Fibroblast of skin of abdomen (primary cell): ENCODE results near the gene KRT71.

ENCODE experiments used
- DNase-seq: peaks from one replicate; pipeline ENCODE4 v3.0.0-alpha.2; 2013

The KRT71 gene

DNA sequence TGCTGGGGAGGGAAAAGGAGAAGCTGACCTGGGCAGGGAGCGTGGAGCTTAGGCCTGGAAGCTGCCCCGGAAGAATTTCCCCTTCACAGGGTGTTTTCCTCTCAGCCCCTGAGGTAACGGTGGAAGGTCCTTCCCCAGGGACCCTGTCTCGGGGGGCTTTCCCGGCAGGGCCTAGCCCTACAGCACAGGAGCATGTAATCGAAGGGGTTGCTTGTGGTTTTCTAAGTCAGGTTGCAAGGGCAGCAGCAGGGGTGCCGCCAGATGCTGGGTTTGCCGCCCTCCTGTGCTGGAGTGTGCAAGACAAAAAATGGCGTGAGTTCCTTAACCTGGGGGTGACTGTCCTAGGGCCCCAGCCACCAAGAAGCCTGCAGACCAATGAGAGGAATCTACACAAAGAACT, 22.3 kb upstream of the KRT71 start:
- no peak for DNase-seq

DNA sequence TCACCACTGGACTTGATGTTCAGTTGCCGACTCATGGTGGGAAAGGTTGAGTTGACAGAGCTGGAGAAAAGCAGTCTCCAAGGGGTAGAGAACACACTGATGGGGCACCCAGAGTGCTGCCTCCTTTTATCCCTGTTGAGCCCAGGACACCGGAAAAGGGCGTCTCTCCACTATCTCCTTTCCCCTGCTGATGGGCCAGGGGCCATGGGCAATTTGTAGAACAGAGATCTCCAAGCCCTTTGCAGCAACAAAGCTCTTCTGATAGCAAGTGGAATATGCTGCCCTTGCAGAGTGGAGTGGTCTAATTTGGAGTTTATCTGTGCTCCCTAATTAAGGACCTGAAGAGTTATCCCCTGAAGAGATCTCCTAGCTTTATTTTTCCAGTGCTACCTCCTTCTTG, 20.8 kb upstream of the KRT71 start, which contains the start of gene KRT74:
Gene KRT74 (minus strand): TSS at position 101 of the 400 bp plus-strand sequence. CDS start 66 bp downstream, at position 35.
- DNase-seq: no peak

DNA sequence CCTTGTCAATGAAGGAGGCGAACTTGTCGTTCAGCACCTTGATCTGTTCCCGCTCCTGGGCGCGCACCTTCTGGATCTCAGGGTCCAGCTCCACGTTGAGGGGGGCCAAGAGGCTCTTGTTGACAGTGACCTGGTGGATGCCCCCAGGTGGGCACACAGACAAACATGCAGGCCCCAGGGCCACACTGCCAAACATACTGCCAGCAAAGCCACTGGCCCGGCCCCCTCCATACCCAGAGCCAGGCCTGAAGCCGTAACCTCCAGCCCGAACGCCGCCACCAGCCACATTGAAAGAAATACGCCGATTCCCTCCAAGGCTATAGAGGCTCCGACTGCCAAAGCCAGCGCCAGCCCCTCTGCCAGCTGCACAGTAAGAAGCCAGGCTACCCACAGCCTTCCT, 20.4 kb upstream of the KRT71 start:
- no peak for DNase-seq

DNA sequence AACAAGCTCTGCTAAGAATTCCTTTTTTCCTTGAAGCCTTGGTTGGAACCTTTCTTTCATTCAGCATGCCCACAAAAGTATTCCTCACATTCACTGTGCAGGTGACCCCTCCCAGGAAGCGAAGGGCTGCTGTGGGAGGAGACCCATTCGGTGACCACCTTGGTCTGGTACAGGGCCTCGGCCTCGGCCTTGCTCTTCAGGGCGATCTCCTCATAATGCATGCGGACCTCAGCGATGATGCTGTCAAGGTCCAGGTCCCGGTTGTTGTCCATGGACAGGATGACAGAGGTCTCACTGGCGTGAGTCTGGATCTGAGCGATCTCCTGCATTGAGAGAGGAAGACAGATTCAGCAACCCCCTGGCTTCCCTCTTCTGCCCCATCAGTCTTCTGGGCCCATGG, 17.6 kb upstream of the KRT71 start:
- DNase-seq: no peak

DNA sequence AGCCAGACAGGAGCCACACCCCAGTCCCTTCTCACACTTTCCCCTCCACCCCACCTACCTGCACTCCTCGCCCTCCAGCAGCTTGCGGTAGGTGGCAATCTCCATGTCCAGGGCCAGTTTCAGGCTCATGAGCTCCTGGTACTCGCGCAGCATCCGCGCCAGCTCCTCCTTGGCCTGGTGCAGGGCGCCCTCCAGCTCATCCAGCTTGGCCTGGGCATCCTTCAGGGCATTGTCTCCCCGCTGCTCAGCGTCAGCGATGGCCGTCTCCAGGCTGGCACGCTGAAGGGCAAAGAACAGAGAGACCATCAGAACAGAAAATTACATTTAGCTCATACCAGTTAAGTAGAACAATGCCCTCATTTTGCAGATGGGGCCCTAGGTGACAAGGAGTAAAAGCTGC, 15.2 kb upstream of the KRT71 start:
- no peak for DNase-seq

- DNase-seq: no peak
Observed at GRCh38 chr12:52566847-52567291, 13.9 kb upstream of the KRT71 start.

DNA sequence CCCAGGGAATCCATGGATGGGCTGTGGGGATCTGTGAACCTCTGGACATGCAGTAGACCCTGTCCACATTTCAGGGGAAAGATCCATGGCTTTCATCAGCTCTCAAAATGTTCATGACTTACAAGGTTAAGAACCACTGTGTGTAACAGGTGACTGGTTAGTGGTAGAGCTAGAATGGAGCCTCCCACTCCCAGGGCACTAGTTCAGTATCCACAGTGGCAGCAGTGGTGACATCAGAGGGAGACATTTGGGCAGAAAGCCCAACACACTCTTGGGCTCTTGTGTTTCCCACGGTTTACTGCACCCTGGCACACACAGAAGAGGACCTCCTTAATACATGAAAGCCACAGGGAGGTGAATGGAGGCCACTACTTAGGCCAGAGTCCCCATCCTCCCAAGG, 11.6 kb upstream of the KRT71 start:
- DNase-seq: no peak

DNA sequence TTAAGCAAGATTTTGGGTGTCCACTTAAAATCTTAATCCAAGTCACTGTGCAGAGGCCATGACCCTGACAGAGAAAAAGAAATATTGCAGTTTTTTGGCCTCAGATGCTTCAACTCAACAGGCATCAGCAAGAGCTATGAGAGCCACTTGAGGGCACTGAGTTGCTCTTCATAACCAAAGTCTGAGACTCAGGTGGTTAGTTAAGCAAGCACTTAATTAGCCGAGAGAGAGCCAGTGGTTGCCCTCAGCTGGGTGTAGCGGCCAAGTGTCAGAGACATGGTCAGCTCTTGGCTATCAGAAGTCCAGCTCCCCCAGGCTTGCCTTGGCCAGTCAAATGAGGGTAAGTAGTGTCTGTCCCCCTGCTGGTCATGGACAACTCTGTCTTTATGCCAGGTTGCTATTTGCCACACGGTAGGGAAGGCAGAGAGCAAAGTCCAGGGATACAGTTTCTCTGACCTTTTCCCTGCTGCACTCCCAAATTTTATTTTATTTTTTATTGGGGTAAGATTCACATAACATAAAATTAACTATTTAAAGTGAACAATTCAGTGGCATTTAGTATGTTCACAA, 9.0 kb upstream of the KRT71 start:
- DNase-seq: no peak

GRCh38 chr12:52559979-52560378, 7.0 kb upstream of the KRT71 start:
- DNase-seq: no peak

DNA sequence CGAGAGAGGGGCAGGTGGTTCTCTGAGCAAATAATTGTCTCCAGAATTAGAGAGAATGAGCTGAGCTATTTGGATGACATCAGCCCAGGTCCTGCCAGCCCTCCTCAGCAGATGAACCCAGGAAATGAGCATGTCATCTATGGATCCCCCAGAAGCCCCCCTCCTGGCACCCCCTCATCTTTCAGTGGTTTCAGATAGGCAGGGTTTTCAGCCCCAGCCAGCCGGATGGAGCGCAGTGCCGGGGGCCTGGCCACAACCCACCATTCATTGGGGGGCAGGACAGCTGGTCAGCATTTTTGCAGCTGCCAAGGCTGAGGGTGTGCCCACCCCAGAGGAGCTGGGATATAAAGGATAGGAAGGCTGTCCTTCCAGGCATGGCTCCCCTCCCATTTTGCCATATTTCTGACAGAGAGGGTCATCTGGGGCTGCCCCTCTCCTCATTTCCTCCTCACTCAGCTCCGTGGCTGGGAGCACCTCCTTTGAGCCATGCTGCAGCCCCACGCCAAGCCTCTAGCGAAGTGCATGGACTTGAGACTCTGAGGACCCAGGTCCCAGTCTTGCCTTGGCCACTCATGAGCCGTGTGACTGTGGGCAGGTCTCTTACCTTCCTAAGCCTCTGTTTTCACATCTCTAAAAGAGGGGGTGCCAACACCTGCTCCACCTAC, 6.0 kb upstream of the KRT71 start:
- no peak for DNase-seq

DNA sequence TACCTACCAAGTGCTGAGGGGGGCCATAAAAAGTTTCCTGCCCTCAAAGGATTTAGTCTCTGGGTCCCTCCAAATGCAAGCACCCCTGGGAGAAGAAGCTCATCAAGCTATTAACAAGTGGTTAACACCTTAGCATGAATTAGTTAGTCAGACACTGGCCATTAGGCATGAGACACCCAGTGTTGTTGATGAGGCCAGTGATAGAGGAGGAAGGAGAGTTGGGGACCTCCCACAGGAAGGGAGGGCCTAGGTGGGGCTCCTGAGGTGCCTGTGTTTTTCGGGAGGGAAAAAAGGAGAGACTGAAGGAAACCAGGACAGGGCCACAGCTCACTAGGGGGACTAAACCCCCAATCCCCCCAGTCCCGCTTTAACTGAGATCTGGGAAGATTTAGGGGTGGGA, 4.5 kb upstream of the KRT71 start:
- DNase-seq: no peak

GRCh38 chr12:52555577-52555976, 2.6 kb upstream of the KRT71 start:
- DNase-seq: no peak

GRCh38 chr12:52552055-52552454, 890 bp downstream of the KRT71 start:
- no peak for DNase-seq

DNA sequence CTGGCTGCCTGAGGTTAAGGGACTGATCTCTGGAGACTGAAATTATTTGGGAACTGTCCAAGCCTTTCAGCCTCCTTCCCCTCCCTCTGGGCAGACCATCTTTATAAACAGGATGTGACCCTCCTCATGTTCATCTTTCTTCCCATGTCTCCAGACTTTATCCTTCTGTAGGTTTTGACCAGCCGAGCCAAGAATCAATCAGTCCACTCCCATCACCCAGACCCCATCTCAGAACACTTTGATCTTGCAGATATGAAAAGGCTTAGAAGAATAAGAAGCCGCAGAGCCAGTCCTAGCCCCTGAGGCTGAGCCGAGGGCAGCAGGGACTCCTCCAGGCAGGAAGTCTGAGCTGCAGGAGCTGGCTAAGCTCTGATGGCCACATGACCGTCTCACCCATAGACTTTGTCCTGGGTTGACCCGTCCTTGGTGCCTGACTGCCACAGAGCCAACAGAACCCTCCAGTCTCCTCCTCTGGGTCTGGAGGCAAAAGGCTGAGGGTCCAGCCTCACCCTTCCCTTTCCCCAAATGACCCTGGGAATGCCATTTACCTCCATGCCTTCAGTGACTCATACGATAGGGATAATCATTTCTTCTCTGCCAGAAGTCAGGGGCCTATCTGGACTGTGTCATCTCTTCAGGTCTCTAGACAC, 1.6 kb downstream of the KRT71 start:
- DNase-seq: no peak

DNA sequence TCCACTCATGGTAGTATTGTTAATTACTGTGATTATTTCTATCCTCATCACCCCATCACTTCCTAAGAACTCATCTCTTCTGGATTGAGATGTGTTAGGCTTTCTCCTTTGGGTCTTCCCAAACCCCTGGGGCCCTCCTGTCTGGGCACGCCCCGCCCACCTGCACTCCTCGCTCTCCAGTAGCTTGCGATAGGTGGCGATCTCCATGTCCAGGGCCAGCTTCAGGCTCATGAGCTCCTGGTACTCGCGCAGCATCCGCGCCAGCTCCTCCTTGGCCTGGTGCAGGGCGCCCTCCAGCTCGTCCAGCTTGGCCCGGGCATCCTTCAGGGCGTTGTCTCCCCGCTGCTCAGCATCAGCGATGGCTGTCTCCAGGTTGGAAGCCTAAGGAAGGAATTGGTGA, 6.8 kb downstream of the KRT71 start:
- no peak for DNase-seq

DNA sequence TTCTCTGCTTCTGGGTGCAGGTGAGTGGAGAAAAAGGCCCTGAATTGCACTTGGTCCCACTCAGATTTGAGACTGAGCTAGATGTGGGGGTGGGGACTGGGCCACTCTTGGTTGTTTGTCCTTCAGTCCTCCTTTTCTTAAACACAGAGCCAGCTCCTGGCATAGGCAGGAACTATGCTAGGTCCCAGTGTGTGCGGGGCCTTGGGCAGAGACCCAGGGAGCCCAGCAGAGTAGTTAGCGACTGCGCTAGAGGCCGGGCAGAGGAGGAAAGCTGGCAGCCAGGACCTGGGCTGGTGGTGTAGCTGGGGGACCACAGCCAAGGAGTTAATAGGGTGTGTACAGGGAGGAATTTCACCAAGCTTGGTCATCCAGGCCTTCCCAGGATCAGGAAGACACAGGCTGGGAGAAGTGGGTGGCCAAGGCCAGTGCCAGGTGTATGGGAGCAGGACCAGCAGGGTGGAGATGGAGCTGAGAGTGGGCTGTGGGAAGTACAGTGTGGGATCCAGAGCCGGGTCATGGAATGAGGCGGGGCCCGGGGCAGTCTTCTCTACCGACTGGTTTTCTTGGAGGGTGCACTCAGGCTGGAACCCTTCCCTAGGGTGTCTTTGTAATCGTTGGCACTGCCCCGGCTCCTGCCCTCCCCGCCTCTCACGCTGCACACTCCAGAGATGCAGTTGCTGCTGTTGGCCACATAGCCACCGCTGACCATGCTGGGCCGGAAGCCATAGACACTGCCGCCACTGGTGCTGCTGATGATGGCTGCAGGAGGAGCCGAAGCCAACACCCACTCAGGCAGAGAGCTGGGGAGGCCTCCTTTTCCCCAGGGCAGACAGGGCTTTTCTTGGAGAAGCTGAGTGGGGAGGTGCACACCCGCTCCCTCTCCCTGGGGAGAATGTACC, 8.7 kb downstream of the KRT71 start:
- DNase-seq: no peak

DNA sequence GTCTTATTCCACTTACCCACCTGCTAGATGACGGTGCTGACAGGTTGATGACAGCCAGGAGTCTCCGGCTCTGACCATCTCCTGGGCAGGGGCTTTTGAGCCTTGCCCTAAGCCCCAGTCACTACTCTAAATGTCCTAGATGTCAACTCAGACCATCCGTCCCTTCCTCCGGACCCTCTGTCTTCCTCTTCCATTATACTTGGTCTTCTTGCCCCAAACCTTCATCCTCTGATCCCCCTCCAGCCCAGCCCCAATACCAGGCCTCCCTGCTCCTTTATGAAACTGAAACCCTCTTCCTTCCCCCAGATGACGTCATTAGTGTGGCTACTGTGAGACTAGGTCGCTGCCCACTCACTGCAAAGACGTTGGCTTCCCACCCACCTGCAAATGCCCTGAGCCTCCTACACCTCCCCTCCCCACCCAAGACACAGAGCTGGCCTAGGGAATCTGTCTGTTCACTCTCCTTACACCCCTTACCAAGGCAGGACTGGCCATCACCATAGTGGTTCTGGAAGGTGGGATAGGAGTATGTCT, 10.1 kb downstream of the KRT71 start:
- no peak for DNase-seq

DNA sequence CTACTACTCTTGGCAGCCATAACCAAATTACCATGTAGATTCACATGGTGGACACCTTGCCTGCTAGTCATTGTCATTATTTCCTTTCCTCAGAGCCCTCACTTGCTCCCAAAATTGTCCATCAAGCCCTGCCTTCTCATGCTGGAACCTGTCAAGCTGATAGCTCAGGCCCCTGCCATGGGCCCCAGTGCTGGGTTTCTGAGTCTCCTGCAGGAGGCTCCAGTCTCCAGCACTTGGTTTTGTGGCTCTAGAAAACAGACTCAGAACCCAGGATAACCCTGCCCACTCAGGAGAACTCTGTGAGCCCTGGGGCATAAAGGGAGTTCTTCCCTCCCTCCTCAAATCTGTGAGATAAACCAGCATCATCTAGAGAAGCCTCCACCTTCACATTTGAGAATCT, 10.8 kb downstream of the KRT71 start:
- DNase-seq: no peak

DNA sequence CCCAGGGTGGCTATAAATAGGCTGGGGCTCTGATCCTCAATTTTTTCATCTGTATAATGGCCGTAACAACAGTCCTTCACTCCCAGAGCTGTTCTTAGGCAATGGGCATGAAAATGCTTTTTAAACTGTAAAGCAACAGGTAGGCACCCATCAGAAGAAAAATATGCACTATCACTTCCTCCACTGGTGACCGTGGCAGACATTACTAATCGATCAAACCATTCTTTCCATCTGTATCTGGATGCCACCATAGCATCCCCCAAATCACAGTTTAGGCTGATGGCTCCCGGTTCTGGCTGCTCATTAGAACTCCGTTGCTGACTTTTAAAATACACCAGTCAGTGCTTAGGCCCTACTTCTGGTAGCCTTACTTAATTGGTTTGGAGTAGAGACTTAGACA, 11.2 kb downstream of the KRT71 start:
- DNase-seq: no peak

- no peak for DNase-seq
Observed at GRCh38 chr12:52540531-52540930, 12.4 kb downstream of the KRT71 start.

DNA sequence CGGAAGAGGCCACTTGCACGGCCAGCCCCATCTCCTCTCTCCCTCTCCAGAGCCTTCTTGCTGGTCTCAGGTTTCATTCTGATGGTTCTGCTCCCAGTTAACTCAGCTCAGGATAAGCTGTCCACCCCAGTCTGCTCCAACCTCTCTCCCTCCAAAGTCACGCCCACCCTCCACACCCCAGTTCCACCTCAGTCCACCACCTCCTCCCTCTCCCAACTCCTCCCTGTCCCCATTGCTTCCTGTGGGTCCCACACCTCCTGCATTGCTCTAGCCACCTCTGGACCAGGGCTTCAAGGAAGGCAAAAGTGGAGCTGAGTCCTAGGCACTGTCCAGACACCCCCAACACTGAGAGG, 13.1 kb downstream of the KRT71 start:
- DNase-seq: no peak

- DNase-seq: peak; percentile 81
Observed at GRCh38 chr12:52539083-52539820, 13.7 kb downstream of the KRT71 start.
